Neural cell (in vitro differentiated cells): ENCODE data around the gene CIROP.

Experiments
- EP300 ChIP-seq: fragments of 450-650 bp; conservative IDR thresholded peaks from 2 replicates; pipeline ENCODE4 v1.6.1; 2014; ENCODE audit warnings: antibody characterized with exemption, mild to moderate bottlenecking, moderate library complexity; ENCODE audit not compliant: poor library complexity, severe bottlenecking
- EZH2 ChIP-seq: fragments of 200-600, 300-800 bp; shearing (Covaris generic), sonication (generic); IDR thresholded peaks from 2 replicates; pipeline ENCODE4 v1.6.1; 2014; ENCODE audit warnings: antibody characterized with exemption, low read length, borderline replicate concordance, mild to moderate bottlenecking; ENCODE audit not compliant: insufficient read depth, poor library complexity, severe bottlenecking
- MXI1 ChIP-seq: fragments of 450-650 bp; conservative IDR thresholded peaks from 2 replicates; pipeline ENCODE4 v1.6.1; 2014; ENCODE audit warnings: antibody characterized with exemption, mild to moderate bottlenecking; ENCODE audit not compliant: poor library complexity, severe bottlenecking
- POLR2AphosphoS5 ChIP-seq: IDR thresholded peaks from 2 replicates; pipeline ENCODE4 v1.6.1; 2012
- RAD21 ChIP-seq: fragments of 450-650 bp; conservative IDR thresholded peaks from 2 replicates; pipeline ENCODE4 v1.6.1; 2014; ENCODE audit warnings: antibody characterized with exemption, mild to moderate bottlenecking, moderate library complexity
- REST ChIP-seq: IDR thresholded peaks from 2 replicates; pipeline ENCODE4 v1.6.1; 2012; ENCODE audit warnings: borderline replicate concordance
- TAF1 ChIP-seq: IDR thresholded peaks from 2 replicates; pipeline ENCODE4 v1.6.1; 2012; ENCODE audit warnings: low read depth
- TF ChIP-seq, protein P1 (sequence below): fragments of 450-650 bp; IDR thresholded peaks from 2 replicates; pipeline ENCODE4 v1.5.1; 2014; ENCODE audit warnings: antibody characterized with exemption, mild to moderate bottlenecking, moderate library complexity; ENCODE audit not compliant: poor library complexity, severe bottlenecking

DNA sequence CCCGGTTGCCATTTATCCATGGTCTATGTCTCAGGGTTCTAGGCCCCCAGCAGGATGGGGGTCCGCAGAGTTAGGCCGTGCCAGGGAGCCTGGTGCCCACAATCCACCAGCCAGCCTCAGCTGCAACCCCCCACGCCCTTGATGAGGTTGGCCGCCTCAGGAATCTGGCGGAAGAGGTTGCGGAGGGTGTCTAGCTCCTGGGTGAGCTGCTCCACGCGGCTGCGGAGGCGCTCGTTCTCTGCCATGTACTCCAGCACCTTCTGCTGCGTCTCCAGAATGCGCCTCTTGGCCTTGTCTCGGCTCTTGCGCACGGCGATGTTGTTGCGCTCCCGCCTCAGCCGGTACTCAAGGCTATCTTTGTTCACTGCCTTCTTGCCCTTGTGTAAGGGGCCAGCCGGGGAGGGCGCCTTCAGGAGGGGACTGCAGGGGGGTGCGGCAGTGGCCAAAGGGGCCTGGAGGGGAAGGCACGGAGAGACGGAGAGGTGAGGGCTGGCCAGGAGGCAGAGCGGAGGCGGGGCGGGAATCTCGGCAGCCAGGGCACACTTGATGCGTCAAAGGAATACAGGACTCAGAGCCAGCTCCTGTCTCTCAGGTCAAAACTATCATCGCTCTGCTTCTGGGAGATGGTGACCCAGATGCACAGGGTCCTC lies 12.7 kb upstream of the CIROP start:
- TF ChIP-seq, protein P1, sequence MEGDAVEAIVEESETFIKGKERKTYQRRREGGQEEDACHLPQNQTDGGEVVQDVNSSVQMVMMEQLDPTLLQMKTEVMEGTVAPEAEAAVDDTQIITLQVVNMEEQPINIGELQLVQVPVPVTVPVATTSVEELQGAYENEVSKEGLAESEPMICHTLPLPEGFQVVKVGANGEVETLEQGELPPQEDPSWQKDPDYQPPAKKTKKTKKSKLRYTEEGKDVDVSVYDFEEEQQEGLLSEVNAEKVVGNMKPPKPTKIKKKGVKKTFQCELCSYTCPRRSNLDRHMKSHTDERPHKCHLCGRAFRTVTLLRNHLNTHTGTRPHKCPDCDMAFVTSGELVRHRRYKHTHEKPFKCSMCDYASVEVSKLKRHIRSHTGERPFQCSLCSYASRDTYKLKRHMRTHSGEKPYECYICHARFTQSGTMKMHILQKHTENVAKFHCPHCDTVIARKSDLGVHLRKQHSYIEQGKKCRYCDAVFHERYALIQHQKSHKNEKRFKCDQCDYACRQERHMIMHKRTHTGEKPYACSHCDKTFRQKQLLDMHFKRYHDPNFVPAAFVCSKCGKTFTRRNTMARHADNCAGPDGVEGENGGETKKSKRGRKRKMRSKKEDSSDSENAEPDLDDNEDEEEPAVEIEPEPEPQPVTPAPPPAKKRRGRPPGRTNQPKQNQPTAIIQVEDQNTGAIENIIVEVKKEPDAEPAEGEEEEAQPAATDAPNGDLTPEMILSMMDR, result no peak
- TF ChIP-seq EZH2 (no peak), REST (no peak), EP300 (no peak), TAF1 (no peak), RAD21 (no peak), POLR2AphosphoS5 (no peak), MXI1 (no peak)
